ENCODE measurements around the gene GAREM1. TPM values are rescaled to one million over a fixed set of nuclear protein-coding genes. Genes with fewer than 3 reads are reported as not detected.

GAREM1 gene
- total and polyA plus RNA-seq, 2 donors (not counting 3 experiments of a cell fraction or from before 2014, with no cell fraction given), result 0.69 to 1.0 TPM

DNA sequence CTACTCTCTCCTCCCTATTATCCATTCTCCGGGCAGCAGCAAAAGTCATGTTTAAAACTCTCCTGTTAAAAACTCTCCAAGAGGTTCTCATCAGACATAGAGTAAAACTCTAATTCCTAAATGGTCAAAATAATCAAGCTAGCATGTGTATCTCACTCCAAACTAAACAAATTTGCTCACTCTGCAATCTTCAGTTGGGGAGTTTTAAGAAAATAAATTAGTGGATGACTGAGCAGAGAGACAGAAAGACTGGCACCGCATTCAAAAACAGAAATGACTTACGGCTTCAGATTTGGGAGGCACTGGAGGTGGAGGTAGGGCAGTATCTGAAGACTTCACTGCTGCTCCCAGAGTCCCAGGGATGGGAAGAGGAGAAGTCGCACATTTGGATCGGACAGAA lies 183.9 kb downstream of the GAREM1 start:
- ChIA-PET CTCF (interaction anchor here (0.6 to 9.8 kb wide), 4 partner anchors 15 to 262 kb away, joined by 3 to 295 read pairs (median 7); partner anchors contain the start of gene GAREM1), POLR2A (no interaction called here)
- Histone ChIP-seq H3K9ac (replicated peaks; ENCODE audit: extremely low read depth, insufficient read depth, low read length) (no peak overlapping the region), H2AFZ (ENCODE audit: low read depth, low read length) (no peak overlapping the region), H3K36me3 (ENCODE audit: control insufficient read depth in 2 of 2, extremely low read depth in 1 of 2, insufficient read depth in 2 of 2, low read length in 2 of 2) (no peaks in the 10 kb centered on the region), H3K27me3 (ENCODE audit: control insufficient read depth in 2 of 2, insufficient read depth in 2 of 2, low read length in 2 of 2) (no peaks in the 10 kb centered on the region), H3K9me3 (replicated peaks; ENCODE audit: control insufficient read depth, insufficient read depth, low read length) (no peaks in the 10 kb centered on the region), H4K20me1 (replicated peaks; ENCODE audit: control insufficient read depth, extremely low read depth, insufficient read depth, low read length) (no peaks in the 10 kb centered on the region), H3K27ac (ENCODE audit: insufficient read depth, low read depth, low read length) (no peak overlapping the region), H3K9me1 (replicated peaks; ENCODE audit: control insufficient read depth, extremely low read depth, insufficient read depth, low read length) (no peaks in the 10 kb centered on the region), H3K79me2 (ENCODE audit: control insufficient read depth, insufficient read depth, low read length) (no peaks in the 10 kb centered on the region), H3K4me3 (replicated peaks in 1 of 3; ENCODE audit: insufficient read depth in 1 of 3, low read depth in 1 of 3, low read length in 3 of 3) (no peak overlapping the region), H3K4me2 (ENCODE audit: insufficient read depth, low read length) (no peak overlapping the region), H3K4me1 (ENCODE audit: control insufficient read depth, extremely low read depth, insufficient read depth, low read length) (no peaks in the 10 kb centered on the region)
- no peak for TF ChIP-seq MYC (IDR thresholded peaks at IDR 0.05; ENCODE audit: low read depth, low read length)
- TF ChIP-seq GATA2 (IDR thresholded peaks at IDR 0.05; ENCODE audit: insufficient read depth, insufficient read length, low read depth, low read length), result no peak
- TF ChIP-seq EZH2 (IDR thresholded peaks at IDR 0.05; ENCODE audit: borderline replicate concordance, low read depth, low read length, severe bottlenecking), result no peak
- no peak for TF ChIP-seq POLR2AphosphoS5 (IDR thresholded peaks at IDR 0.05; ENCODE audit: insufficient read depth, low read depth, low read length)
- no peak for TF ChIP-seq MAX (IDR thresholded peaks at IDR 0.05; ENCODE audit: insufficient read depth, insufficient read length)
- TF ChIP-seq POLR2A (IDR thresholded peaks at IDR 0.05; ENCODE audit: low read depth, low read length), result no peak
- TF ChIP-seq FOS (IDR thresholded peaks at IDR 0.05; ENCODE audit: borderline replicate concordance, insufficient read depth, low read length), result no peak
- TF ChIP-seq, protein P1, sequence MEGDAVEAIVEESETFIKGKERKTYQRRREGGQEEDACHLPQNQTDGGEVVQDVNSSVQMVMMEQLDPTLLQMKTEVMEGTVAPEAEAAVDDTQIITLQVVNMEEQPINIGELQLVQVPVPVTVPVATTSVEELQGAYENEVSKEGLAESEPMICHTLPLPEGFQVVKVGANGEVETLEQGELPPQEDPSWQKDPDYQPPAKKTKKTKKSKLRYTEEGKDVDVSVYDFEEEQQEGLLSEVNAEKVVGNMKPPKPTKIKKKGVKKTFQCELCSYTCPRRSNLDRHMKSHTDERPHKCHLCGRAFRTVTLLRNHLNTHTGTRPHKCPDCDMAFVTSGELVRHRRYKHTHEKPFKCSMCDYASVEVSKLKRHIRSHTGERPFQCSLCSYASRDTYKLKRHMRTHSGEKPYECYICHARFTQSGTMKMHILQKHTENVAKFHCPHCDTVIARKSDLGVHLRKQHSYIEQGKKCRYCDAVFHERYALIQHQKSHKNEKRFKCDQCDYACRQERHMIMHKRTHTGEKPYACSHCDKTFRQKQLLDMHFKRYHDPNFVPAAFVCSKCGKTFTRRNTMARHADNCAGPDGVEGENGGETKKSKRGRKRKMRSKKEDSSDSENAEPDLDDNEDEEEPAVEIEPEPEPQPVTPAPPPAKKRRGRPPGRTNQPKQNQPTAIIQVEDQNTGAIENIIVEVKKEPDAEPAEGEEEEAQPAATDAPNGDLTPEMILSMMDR (IDR thresholded peaks at IDR 0.05; ENCODE audit: extremely low read depth in 1 of 2, insufficient read depth in 1 of 2, low read depth in 1 of 2, low read length in 2 of 2), result no peak
- TF ChIP-seq JUN (IDR thresholded peaks at IDR 0.05; ENCODE audit: borderline replicate concordance, insufficient read depth, insufficient read length, low read depth), result no peak
- DNase-seq (ENCODE audit: low read depth, low spot score) (no peak), FAIRE-seq (no peak)
- intact Hi-C loops (cut with micrococcal nuclease), result no loop called here
- BruUV-seq (replicated peaks), result no TSS peak
- dilution Hi-C loops (cut with MboI; ENCODE audit: extremely low pct_ligation_motif_present, low sequenced_read_pairs), result no loop called here

Data from endothelial cell of umbilical vein (primary cell).